Measurements from ENCODE around the gene COL4A2. TPM values are rescaled to one million over a fixed set of nuclear protein-coding genes. Genes with fewer than 3 reads are reported as not detected.
A peak's percentile ranks its signal among the peaks of the same experiment; 100 is the strongest.

COL4A2 gene
- total and polyA plus RNA-seq, 12 donors, result 70.9 to 1,589 (median 171) TPM

- no peak for DNase-seq
- Histone ChIP-seq H3K9me3 (replicated peaks in 1 of 3) (no peaks in the 10 kb centered on the region), H3K36me3 (replicated peaks in 1 of 2) (no peaks in the 10 kb centered on the region), H3K4me3 (no peak overlapping the region), H3K27ac (peak overlapping the region in 2 of 5 donors; percentile 17 to 80), H3K4me1 (replicated peaks in 1 of 2) (peaks cover 12 to 23% of the 10 kb centered on the region in 2 donors), H3K27me3 (no peaks in the 10 kb centered on the region)
- TF ChIP-seq CTCF (IDR thresholded peaks at IDR 0.05) (no peak), POLR2A (IDR thresholded peaks at IDR 0.05) (no peak)
- WGBS, 4 donors, result 69 to 90% (median 82%) methylated on average over 5 of the region's 5 CpGs
- intact Hi-C loops (cut with DNase I), result no loop called here
Observed at GRCh38 chr13:110263404-110263803, 43.7 kb upstream of the COL4A2 start.

- intact Hi-C loops (cut with DNase I), result no loop called here
- DNase-seq, result no peak
- peaks cover 12 to 19% of the 10 kb centered on the region in 2 donors for H3K4me1 ChIP-seq (replicated peaks in 1 of 2)
- no peaks in the 10 kb centered on the region for H3K36me3 ChIP-seq (replicated peaks in 1 of 2)
- 60 to 70% (median 68%) methylated on average over 5 of the region's 5 CpGs for WGBS, 4 donors
- no peaks in the 10 kb centered on the region for H3K9me3 ChIP-seq (replicated peaks in 1 of 3)
- TF ChIP-seq POLR2A (IDR thresholded peaks at IDR 0.05) (no peak), CTCF (IDR thresholded peaks at IDR 0.05) (no peak)
- peak overlapping the region in 2 of 5 donors; percentile 17 to 45 for H3K27ac ChIP-seq
- H3K4me3 ChIP-seq, result no peak overlapping the region
- no peaks in the 10 kb centered on the region for H3K27me3 ChIP-seq
Observed at GRCh38 chr13:110263888-110264287, 43.2 kb upstream of the COL4A2 start.

GRCh38 chr13:110264685-110265275 lies 42.3 kb upstream of the COL4A2 start:
- intact Hi-C loops (cut with DNase I), result no loop called here
- peak overlapping the region in 2 of 5 donors; percentile 17 to 59 for H3K27ac ChIP-seq
- no peak for DNase-seq

GRCh38 chr13:110265341-110265681 lies 41.8 kb upstream of the COL4A2 start:
- intact Hi-C loops (cut with DNase I), result no loop called here
- Histone ChIP-seq H3K27me3 (no peaks in the 10 kb centered on the region), H3K36me3 (replicated peaks in 1 of 2) (no peaks in the 10 kb centered on the region), H3K4me3 (no peak overlapping the region), H3K9me3 (replicated peaks in 1 of 3) (no peaks in the 10 kb centered on the region), H3K27ac (peak overlapping the region in 1 of 5 donors; percentile 59), H3K4me1 (replicated peaks in 1 of 2) (peaks cover 12 to 17% of the 10 kb centered on the region in 2 donors)
- DNase-seq, result no peak
- WGBS, 4 donors, result 64 to 82% (median 76%) methylated on average over 6 of the region's 6 CpGs
- TF ChIP-seq POLR2A (IDR thresholded peaks at IDR 0.05) (no peak), CTCF (IDR thresholded peaks at IDR 0.05) (no peak)

More at GRCh38 chr13:110264685-110265275, 42.3 kb upstream of the COL4A2 start:
- no peak for TF ChIP-seq CTCF (IDR thresholded peaks at IDR 0.05)
- TF ChIP-seq POLR2A (IDR thresholded peaks at IDR 0.05), result no peak
- no peaks in the 10 kb centered on the region for H3K27me3 ChIP-seq
- H3K9me3 ChIP-seq (replicated peaks in 1 of 3), result no peaks in the 10 kb centered on the region
- H3K4me3 ChIP-seq, result no peak overlapping the region
- H3K36me3 ChIP-seq (replicated peaks in 1 of 2), result no peaks in the 10 kb centered on the region
- peaks cover 12 to 17% of the 10 kb centered on the region in 2 donors for H3K4me1 ChIP-seq (replicated peaks in 1 of 2)
- WGBS, 4 donors, result 85 to 90% (median 88%) methylated on average over 12 of the region's 12 CpGs
